Measurements from ENCODE around the gene SPNS2.

DNA sequence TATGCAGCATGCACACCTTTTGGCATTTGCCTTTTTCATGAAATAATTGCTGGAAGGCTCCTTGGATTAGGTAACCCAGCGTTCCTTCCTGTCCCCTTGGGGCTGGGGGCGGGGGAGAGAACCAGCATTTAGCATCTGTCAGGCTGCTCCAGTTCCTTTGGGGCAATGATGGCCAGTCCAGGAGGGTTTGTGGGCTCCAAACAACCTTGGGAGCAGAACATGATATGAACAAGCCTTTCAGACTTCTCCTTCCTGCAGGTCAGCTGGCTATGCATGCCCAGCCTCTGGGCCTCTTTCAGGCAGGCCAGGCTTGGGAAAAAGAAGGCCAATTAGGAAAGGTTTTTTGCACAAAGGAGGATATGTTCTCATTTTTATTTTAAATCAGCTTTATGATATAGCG, 84.5 kb downstream of the SPNS2 start:
- TF ChIP-seq, protein P1, sequence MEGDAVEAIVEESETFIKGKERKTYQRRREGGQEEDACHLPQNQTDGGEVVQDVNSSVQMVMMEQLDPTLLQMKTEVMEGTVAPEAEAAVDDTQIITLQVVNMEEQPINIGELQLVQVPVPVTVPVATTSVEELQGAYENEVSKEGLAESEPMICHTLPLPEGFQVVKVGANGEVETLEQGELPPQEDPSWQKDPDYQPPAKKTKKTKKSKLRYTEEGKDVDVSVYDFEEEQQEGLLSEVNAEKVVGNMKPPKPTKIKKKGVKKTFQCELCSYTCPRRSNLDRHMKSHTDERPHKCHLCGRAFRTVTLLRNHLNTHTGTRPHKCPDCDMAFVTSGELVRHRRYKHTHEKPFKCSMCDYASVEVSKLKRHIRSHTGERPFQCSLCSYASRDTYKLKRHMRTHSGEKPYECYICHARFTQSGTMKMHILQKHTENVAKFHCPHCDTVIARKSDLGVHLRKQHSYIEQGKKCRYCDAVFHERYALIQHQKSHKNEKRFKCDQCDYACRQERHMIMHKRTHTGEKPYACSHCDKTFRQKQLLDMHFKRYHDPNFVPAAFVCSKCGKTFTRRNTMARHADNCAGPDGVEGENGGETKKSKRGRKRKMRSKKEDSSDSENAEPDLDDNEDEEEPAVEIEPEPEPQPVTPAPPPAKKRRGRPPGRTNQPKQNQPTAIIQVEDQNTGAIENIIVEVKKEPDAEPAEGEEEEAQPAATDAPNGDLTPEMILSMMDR (IDR thresholded peaks at IDR 0.05) = no peak
- no peak for TF ChIP-seq POLR2A (IDR thresholded peaks at IDR 0.05)

Data from Peyer's patch (tissue), 4 donors.